LHCN-M2 (cell line): ENCODE data around the gene ATP8B4. TPM values are rescaled to one million over a fixed set of nuclear protein-coding genes. Genes with fewer than 3 reads are reported as not detected.

ENCODE experiments used
- DNase-seq: peaks from one replicate; pipeline ENCODE4 v3.0.0-alpha.2; 2012; ENCODE audit warnings: low read depth
- total RNA-seq: library from RNA; depleted of rRNA; stranded (reverse); fragments of >200 nt; gene quantifications from 2 replicates; pipeline ENCODE4 v1.2.3, GENCODE V29; 2014

Gene ATP8B4
- total RNA-seq, 1 experiment from 2014 or later = 1.0 TPM

- no peak for DNase-seq
Observed at GRCh38 chr15:50061503-50061902, 57.5 kb downstream of the ATP8B4 start.

- no peak for DNase-seq
Observed at GRCh38 chr15:50059883-50060282, 59.1 kb downstream of the ATP8B4 start.

- DNase-seq = no peak
Observed at GRCh38 chr15:50059203-50059772, 59.7 kb downstream of the ATP8B4 start.

- DNase-seq = peak; percentile 22
Observed at GRCh38 chr15:50057905-50058639, 61.0 kb downstream of the ATP8B4 start.

DNA sequence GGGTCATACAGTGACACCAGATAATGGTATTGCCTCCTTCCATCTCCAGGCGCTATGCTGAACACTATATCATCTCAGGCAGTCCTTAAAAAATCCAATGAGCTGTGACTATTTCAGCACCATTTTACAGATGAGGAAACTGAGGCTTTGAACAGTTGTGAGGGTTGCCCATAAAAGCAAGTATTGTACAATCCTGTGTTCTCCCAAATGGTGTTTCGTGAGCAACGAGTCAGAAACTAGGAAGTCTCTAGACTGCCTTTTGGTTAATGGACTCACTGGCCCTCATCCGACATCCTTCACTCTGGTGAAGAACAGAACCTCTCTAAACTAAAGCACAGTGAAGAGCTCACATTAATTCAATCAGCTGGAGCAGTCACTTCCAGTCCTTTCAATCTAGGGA, 61.8 kb downstream of the ATP8B4 start:
- DNase-seq = no peak

GRCh38 chr15:50055750-50056157, 63.3 kb downstream of the ATP8B4 start:
- no peak for DNase-seq

DNA sequence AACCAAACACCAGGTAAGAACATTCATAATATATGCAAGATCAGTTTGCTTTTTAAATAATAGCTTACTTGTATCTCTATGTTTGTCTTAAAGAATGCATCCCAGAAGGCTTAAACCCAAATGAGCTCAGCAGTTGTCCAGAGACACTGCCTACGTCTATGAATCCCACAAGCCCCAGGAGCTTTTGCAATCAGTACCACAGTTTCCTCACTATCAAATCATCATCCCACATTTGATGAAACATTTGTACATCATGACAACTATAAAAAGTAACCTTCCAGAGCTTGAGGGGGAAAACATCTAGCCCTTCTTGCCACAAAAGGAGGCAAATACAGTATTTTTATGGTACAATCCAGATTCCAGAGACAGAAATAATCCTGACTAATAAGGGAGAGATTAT, 63.7 kb downstream of the ATP8B4 start:
- DNase-seq = peak; percentile 88

DNA sequence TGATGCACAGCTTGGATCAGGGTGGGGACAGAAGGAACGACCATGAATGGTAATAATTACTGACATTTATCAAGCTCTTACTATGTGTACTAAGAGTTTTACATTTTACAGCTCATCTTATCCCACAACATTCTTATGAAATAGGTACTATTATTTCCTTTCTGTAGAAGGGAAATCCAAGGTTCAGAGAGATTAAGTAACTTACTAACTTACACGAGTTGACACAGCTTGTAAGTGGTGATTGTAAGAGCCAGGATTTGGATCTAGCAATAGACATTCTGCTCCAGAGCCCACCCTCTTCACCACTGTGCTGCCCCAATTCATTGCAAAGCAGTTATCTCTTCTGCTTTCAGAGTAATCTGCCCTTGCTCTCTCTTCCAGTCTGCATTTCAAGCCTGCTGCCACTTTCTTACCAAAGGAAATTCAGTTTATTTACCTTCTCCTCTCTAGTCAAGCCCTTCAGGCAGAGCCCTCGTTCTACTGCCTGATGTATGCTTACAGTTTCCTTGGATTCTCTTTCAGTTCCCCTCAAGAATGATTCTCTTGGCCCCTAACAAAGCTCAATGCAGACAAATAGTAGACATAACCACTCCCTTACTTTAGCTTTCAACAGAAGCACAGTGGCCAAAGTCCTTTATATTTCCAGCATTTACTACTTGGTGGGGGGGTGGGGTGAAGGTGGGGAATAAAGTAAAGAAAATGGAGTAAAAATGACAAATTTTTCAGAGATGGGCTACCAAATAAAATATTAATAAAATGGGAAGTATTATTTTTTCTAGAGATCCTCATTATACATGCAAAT, 65.8 kb downstream of the ATP8B4 start:
- no peak for DNase-seq

DNA sequence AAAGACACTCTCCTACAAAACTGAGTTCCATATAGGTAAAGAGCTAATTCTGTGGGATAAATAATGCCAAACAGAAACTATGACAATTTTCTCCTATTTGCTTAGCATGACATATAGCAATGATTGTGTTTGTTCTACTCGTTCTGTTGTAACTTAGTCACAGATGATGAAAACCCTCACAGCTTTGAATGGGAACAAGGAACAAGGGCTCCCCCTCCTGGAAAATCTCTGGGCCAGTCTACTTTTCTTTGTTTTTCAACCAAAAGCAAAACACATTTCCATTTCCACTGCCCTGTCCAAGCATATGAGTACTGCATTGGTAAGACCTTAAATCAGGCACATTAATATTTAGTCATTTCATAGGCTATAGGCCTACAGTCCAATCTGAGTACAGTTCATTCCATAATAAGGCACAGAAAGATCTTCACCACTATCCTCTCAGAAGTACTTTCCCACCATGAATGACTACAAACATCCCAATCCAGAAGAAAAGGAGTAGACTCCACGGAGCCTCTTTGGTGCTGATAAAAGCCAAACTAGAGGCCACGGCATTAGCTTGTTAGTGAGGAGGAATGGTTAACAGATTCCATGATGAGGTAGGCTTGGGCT, 67.1 kb downstream of the ATP8B4 start:
- DNase-seq = peak; percentile 77

DNA sequence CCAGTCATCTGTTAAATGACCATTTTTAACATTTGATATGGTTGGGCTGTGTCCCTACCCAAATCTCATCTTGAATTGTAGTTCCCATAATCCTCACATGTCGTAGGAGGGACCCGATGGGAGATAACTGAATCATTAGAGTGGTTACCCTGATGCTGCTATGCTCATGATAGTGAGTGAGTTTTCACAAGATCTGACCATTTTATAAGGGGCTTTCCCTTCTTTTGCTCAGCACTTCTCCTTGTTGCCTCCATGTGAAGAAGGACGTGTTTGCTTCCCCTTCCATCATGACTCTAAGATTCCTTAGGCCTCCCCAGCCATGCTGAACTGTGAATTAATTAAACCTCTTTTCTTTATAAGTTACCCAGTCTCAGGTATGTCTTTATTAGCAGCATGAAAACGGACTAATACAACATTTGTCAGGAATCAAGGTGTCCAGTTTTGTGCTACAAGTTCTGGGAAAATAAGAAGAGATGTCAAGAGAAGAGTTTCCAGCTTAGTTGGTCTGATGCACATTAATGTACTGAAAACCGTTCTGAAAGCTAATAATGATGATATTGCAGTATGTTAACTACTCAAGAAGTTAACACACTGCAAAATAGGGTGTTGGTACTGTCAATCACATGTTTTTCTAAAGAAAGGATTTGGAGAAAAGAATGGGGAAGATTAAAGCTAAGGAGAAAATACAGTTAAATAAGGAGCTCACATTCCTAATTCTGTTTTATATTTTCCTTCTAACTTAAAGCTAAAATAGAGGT, 67.9 kb downstream of the ATP8B4 start:
- no peak for DNase-seq

DNA sequence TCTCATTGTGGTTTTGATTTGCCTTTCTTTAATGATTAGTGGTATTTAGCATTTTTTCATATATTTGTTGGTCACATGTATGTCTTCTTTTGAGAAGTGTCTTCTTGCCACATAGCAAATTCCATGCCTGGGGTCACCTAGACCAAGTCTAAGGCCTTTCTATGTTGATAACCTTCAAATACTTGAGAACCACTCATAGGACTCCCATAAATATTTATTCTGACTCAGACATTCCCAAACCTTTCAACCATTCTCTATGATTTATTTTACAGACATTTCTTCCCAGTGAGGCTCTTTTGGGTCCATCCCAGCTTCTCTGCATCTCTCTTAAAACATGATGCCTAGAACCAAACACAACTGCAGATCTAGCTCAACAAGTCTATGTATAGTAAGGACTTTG, 69.2 kb downstream of the ATP8B4 start:
- peak; percentile 22 for DNase-seq

DNA sequence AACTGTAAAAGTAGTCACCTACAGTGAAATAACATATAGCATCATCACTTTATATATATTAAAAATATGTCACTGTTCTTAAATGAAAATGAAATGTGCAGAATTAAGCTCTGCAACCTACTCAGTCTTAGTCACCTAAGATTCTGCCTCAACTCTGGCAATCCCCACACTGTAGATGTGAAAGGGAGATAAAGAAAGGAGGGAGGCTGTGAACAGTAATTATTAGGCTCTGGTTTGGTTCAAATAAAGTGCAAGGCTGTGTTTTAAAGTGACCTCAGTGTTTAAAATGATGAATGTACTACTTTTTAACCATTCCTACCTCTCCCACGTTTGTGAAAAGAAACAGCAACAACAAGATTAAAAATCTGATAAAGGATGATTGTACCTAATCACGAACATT, 72.2 kb downstream of the ATP8B4 start:
- DNase-seq = no peak

DNA sequence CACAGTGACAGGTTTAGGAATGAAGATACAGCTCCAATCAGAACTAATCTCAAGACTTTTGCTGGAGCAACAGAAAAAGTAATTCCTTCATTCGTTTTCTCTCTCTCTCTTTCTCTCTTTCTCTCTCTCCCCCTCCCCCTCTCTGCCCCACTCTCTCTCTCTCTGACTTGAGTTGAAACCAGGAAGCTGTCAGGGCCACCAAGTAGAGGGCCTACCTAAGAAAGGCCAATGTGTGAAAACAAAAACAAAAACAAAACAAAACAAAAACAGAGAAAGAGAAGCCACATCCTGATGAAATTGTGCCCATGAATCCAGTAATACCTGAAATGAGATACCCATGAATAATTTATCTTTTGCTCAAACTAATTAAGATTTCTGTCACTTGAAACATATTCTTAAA, 72.9 kb downstream of the ATP8B4 start:
- no peak for DNase-seq

DNA sequence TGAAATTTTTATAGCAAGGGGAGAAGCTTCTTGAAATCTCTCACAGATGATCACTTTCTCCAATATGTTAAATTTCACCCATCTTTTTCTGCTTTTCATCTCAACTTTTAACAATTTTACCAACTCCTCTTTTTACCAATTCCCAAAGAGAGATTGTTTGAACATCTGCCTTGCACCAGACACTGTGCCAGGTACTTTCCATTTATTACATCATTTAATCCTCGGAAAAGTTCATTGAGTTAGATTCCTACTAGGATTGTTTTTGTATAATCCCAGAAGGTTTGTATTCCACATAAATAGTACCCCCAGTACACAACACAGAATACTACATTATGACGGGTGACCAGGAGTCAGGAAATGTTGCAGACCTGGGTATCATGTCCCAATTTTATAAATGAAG, 74.1 kb downstream of the ATP8B4 start:
- no peak for DNase-seq

DNA sequence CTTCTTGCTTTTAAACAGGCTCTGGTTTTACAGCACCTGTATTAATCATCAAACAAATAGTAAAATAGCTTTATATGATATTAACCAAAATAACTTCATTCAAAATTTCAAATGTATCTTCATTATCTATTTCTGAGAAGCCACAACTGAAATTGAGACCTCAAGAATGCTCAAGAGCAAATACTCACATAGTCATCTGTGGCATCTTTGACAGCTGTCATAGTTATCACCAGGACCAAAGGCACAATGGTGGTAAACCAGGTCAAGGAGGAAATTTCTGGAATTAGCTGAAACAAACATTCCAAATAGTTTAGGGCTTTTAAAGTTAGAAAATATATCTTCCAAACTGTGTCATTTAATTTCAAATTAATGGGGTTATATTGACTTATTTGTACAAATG, 74.6 kb downstream of the ATP8B4 start:
- no peak for DNase-seq

- DNase-seq = no peak
Observed at GRCh38 chr15:50042775-50043174, 76.3 kb downstream of the ATP8B4 start.

- no peak for DNase-seq
Observed at GRCh38 chr15:50030456-50030855, 88.6 kb downstream of the ATP8B4 start.

GRCh38 chr15:50028326-50028725, 90.7 kb downstream of the ATP8B4 start:
- DNase-seq = no peak

DNA sequence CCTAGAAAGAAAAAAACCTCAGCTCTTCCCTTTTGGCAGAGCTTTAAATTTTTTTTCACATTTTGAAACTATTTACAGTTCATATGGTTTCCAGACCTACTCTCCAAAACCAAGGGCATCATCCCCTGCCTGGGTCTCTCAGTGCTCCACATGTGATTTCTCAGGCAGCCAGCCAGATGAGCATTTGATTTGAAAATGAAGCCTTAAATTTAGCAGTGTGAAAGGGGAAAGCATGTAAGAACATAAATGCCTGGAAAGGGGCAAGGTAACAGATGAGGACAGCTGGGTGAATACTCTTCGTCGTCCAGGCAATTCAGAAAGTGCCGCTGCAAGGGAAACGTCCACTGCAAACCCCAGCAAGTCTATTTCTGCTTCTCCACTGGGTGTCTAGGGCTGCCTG, 94.8 kb downstream of the ATP8B4 start:
- DNase-seq = peak; percentile 3

GRCh38 chr15:50018491-50018890, 100.5 kb downstream of the ATP8B4 start:
- DNase-seq = no peak

- DNase-seq = peak; percentile 17
Observed at GRCh38 chr15:50017522-50017921, 101.5 kb downstream of the ATP8B4 start.

DNA sequence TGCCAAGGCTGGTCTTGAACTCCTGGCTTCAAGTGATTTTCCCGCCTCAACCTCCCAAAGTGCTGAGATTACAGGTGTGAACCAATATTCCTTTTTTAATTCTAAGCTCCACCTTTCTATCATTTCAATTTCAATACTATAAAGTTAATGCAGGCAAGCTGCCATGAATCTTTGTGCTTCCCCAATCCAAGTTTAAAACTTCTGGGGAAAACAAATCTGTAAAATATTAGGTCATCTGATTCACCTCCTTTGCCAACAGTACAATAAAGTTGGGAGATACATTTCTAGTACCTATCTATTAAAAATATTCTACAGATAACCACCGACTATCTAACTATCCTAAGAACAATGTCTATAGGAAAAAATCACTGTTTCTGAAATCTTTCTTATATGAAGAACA, 102.1 kb downstream of the ATP8B4 start:
- DNase-seq = no peak
